ENCODE results near the gene TPPP2. TPM values are rescaled to one million over a fixed set of nuclear protein-coding genes. Genes with fewer than 3 reads are reported as not detected.
A peak's percentile ranks its signal among the peaks of the same experiment; 100 is the strongest.

The TPPP2 gene
- total RNA-seq, 1 experiment from 2014 or later: not detected

DNA sequence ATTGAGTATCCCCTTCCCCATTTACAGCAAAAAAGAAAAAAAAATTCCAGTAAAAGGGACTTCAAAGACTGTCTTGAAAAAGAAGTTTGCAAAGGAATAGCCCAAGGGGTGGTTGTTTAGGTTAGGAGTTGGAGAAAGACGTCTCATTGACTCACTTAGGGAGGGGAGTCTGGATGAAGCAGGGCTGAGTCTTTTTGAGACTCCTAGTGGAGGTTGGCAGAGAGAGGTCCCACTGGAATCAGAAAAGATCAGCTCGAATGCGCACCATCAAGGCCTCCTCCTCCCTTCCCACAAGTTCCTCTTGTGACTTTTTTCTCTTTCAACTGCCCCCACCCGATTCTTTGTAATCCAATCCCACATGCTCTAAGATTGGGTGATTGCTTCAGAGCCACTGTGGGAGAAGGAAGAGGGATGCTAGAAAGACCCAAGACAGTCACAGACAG, 42.0 kb downstream of the TPPP2 start:
- H3K36me3 ChIP-seq (ENCODE audit: low read depth): no peaks in the 10 kb centered on the region
- intact Hi-C loops (cut with micrococcal nuclease; ENCODE audit: unreplicated experiment): no loop called here
- peak overlapping the region; percentile 64; the same call in 1 of the 2 replicates for H3K4me3 ChIP-seq
- no peak overlapping the region for H3K27ac ChIP-seq
- no peaks in the 10 kb centered on the region for H3K79me2 ChIP-seq (ENCODE audit: low read depth)
- no peak for TF ChIP-seq EZH2 (IDR thresholded peaks at IDR 0.05; ENCODE audit: low read depth)
- TF ChIP-seq, protein P1, sequence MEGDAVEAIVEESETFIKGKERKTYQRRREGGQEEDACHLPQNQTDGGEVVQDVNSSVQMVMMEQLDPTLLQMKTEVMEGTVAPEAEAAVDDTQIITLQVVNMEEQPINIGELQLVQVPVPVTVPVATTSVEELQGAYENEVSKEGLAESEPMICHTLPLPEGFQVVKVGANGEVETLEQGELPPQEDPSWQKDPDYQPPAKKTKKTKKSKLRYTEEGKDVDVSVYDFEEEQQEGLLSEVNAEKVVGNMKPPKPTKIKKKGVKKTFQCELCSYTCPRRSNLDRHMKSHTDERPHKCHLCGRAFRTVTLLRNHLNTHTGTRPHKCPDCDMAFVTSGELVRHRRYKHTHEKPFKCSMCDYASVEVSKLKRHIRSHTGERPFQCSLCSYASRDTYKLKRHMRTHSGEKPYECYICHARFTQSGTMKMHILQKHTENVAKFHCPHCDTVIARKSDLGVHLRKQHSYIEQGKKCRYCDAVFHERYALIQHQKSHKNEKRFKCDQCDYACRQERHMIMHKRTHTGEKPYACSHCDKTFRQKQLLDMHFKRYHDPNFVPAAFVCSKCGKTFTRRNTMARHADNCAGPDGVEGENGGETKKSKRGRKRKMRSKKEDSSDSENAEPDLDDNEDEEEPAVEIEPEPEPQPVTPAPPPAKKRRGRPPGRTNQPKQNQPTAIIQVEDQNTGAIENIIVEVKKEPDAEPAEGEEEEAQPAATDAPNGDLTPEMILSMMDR (conservative IDR thresholded peaks at IDR 0.05): no peak
- no peaks in the 10 kb centered on the region; the same call in none of the 2 replicates for H3K27me3 ChIP-seq (ENCODE audit: insufficient read depth, low read depth)
- POLR2A ChIA-PET (ENCODE audit: unreplicated experiment): interaction anchor here (0.6 to 0.7 kb wide), 3 partner anchors 55 to 165 kb away, joined by 5 to 16 read pairs (median 16); no protein-coding TSS in a partner anchor
- no peaks in the 10 kb centered on the region for H3F3A ChIP-seq (ENCODE audit: insufficient read depth, low read depth)
- DNase-seq: no peak
- H3K9me3 ChIP-seq (ENCODE audit: insufficient read depth, low read depth): no peaks in the 10 kb centered on the region
- H3K4me2 ChIP-seq: peak overlapping the region; percentile 83
- TSS peak; percentile 39 for BruUV-seq (replicated peaks)
- CTCF ChIA-PET: interaction anchor here (0.6 to 1.2 kb wide), 5 partner anchors 24 to 365 kb away, joined by 3 to 7 read pairs (median 5); partner anchors contain the start of gene RNASE1
- H4K20me1 ChIP-seq (ENCODE audit: insufficient read depth): no peaks in the 10 kb centered on the region
- H2AFZ ChIP-seq: no peak overlapping the region
- no peaks in the 10 kb centered on the region for H3K9me2 ChIP-seq (ENCODE audit: insufficient read depth)
- no peaks in the 10 kb centered on the region for H3K4me1 ChIP-seq (replicated peaks; ENCODE audit: insufficient read depth)

DNA sequence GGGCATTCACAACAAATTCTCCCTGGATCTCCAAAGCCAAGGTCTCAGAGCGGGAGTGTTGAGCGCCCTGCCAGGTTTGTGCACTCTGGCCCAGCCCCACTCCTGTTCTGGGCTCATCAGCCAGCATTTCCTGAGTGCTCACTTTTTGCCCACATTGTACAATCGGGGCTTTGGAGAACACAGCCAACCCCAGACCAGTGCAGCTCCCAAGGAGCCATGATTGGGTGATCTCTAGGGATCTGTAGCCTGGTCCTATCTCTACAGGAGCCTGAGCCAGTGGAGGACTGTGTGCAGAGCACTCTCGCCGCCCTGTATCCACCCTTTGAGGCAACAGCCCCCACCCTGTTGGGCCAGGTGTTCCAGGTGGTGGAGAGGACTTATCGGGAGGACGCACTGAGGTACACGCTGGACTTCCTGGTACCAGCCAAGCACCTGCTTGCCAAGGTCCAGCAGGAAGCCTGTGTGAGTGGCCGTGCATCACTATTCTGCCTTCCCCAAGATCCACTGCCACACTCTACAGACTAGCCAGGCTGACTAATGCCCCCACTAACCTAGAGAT, 42.8 kb downstream of the TPPP2 start:
- POLR2A ChIA-PET (ENCODE audit: unreplicated experiment): no interaction called here
- CTCF ChIA-PET: no interaction called here
- no peak overlapping the region for H3K27ac ChIP-seq
- no peak overlapping the region for H2AFZ ChIP-seq
- TF ChIP-seq, protein P1 (conservative IDR thresholded peaks at IDR 0.05): no peak
- TF ChIP-seq EZH2 (IDR thresholded peaks at IDR 0.05; ENCODE audit: low read depth): no peak
- no peak overlapping the region for H3K4me3 ChIP-seq
- no peak for DNase-seq
- no peaks in the 10 kb centered on the region; the same call in 1 of the 2 replicates for H3K27me3 ChIP-seq (ENCODE audit: insufficient read depth, low read depth)
- no TSS peak for BruUV-seq (replicated peaks)
- H3K9me3 ChIP-seq (ENCODE audit: insufficient read depth, low read depth): no peaks in the 10 kb centered on the region
- intact Hi-C loops (cut with micrococcal nuclease; ENCODE audit: unreplicated experiment): no loop called here
- no peaks in the 10 kb centered on the region for H3K36me3 ChIP-seq (ENCODE audit: low read depth)
- no peaks in the 10 kb centered on the region for H3F3A ChIP-seq (ENCODE audit: insufficient read depth, low read depth)
- no peaks in the 10 kb centered on the region for H3K4me1 ChIP-seq (replicated peaks; ENCODE audit: insufficient read depth)
- no peak overlapping the region for H3K4me2 ChIP-seq
- no peaks in the 10 kb centered on the region for H3K79me2 ChIP-seq (ENCODE audit: low read depth)
- H4K20me1 ChIP-seq (ENCODE audit: insufficient read depth): no peaks in the 10 kb centered on the region
- no peaks in the 10 kb centered on the region for H3K9me2 ChIP-seq (ENCODE audit: insufficient read depth)

DNA sequence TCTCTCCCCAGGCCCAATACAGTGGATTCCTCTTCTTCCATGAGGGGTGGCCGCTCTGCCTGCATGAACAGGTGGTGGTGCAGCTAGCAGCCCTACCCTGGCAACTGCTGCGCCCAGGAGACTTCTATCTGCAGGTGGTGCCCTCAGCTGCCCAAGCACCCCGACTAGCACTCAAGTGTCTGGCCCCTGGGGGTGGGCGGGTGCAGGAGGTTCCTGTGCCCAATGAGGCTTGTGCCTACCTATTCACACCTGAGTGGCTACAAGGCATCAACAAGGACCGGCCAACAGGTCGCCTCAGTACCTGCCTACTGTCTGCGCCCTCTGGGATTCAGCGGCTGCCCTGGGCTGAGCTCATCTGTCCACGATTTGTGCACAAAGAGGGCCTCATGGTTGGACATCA, 43.9 kb downstream of the TPPP2 start:
- Histone ChIP-seq H3K9me2 (ENCODE audit: insufficient read depth) (no peaks in the 10 kb centered on the region), H3K79me2 (ENCODE audit: low read depth) (no peaks in the 10 kb centered on the region), H3K36me3 (ENCODE audit: low read depth) (no peaks in the 10 kb centered on the region), H3F3A (ENCODE audit: insufficient read depth, low read depth) (no peaks in the 10 kb centered on the region), H3K4me2 (no peak overlapping the region), H3K27me3 (ENCODE audit: insufficient read depth, low read depth) (no peaks in the 10 kb centered on the region; the same call in 1 of the 2 replicates), H4K20me1 (ENCODE audit: insufficient read depth) (no peaks in the 10 kb centered on the region), H3K9me3 (ENCODE audit: insufficient read depth, low read depth) (no peaks in the 10 kb centered on the region), H3K27ac (no peak overlapping the region), H2AFZ (no peak overlapping the region), H3K4me3 (no peak overlapping the region), H3K4me1 (replicated peaks; ENCODE audit: insufficient read depth) (no peaks in the 10 kb centered on the region)
- no TSS peak for BruUV-seq (replicated peaks)
- ChIA-PET POLR2A (ENCODE audit: unreplicated experiment) (no interaction called here), CTCF (no interaction called here)
- intact Hi-C loops (cut with micrococcal nuclease; ENCODE audit: unreplicated experiment): no loop called here
- no peak for TF ChIP-seq EZH2 (IDR thresholded peaks at IDR 0.05; ENCODE audit: low read depth)
- TF ChIP-seq, protein P1 (conservative IDR thresholded peaks at IDR 0.05): no peak
- no peak for DNase-seq
